HepG2 (cell line): ENCODE data around the gene SERPINF2. TPM values are rescaled to one million over a fixed set of nuclear protein-coding genes. Genes with fewer than 3 reads are reported as not detected.

Source experiments
- BATF2 ChIP-seq: sonication (generic); formaldehyde crosslinking; IDR thresholded peaks from 2 replicates; pipeline ENCODE4 v1.8.0; 2022; ENCODE audit warnings: mild to moderate bottlenecking, missing genetic modification reagents, moderate library complexity
- EHMT2 ChIP-seq: fragments of 200-600 bp; sonication (generic); IDR thresholded peaks from 2 replicates; pipeline ENCODE4 v1.7.0; 2017; ENCODE audit warnings: antibody characterized with exemption, low read depth, low read length, borderline replicate concordance
- KMT2B ChIP-seq: IDR thresholded peaks from 2 replicates; pipeline ENCODE4 v1.6.1; 2016; ENCODE audit warnings: missing genetic modification reagents, missing compliant biosample characterization
- NCOA1 ChIP-seq: sonication (generic); formaldehyde crosslinking; IDR thresholded peaks from 2 replicates; pipeline ENCODE4 v1.9.0; 2021; ENCODE audit warnings: missing genetic modification reagents
- NONO ChIP-seq, 2 experiments: fragments of 450-650 bp in 1 of 2; sonication (generic) in 1 of 2; formaldehyde crosslinking in 1 of 2; IDR thresholded peaks in 1 of 2; conservative IDR thresholded peaks in 1 of 2; 2 replicates each; pipeline versions ENCODE4 v1.6.1 to v1.8.0; 2017 to 2022; ENCODE audit warnings: mild to moderate bottlenecking in 1 of 2, missing genetic modification reagents in 1 of 2, moderate library complexity in 1 of 2
- ONECUT2 ChIP-seq: sonication (generic); formaldehyde crosslinking; IDR thresholded peaks from 2 replicates; pipeline ENCODE4 v1.4.0; 2020; ENCODE audit warnings: missing genetic modification reagents
- PBX3 ChIP-seq: sonication (generic); formaldehyde crosslinking; IDR thresholded peaks from 2 replicates; pipeline ENCODE4 v1.8.1; 2023; ENCODE audit warnings: missing genetic modification reagents, inconsistent platforms, borderline replicate concordance
- PHF20 ChIP-seq: sonication (generic); formaldehyde crosslinking; IDR thresholded peaks from 2 replicates; pipeline ENCODE4 v1.5.0; 2020; ENCODE audit warnings: mild to moderate bottlenecking, missing genetic modification reagents
- SNAPC2 ChIP-seq: sonication (generic); formaldehyde crosslinking; IDR thresholded peaks from 2 replicates; pipeline ENCODE4 v1.8.1; 2022; ENCODE audit warnings: mild to moderate bottlenecking, missing genetic modification reagents
- SOX6 ChIP-seq, 2 experiments: fragments of 450-650 bp in 1 of 2; sonication (generic) in 1 of 2; formaldehyde crosslinking in 1 of 2; IDR thresholded peaks; 2 replicates each; pipeline versions ENCODE4 v1.4.0 to v1.6.1; 2017 to 2020; ENCODE audit warnings: antibody characterized with exemption in 1 of 2, mild to moderate bottlenecking in 1 of 2, missing genetic modification reagents in 1 of 2
- TFDP2 ChIP-seq: sonication (generic); formaldehyde crosslinking; IDR thresholded peaks from 2 replicates; pipeline ENCODE4 v1.4.0; 2020; ENCODE audit warnings: missing genetic modification reagents
- ZBTB38 ChIP-seq: sonication (generic); formaldehyde crosslinking; IDR thresholded peaks from 2 replicates; pipeline ENCODE4 v1.5.1; 2020; ENCODE audit warnings: mild to moderate bottlenecking, missing genetic modification reagents
- ZFP36L1 ChIP-seq: sonication (generic); formaldehyde crosslinking; IDR thresholded peaks from 2 replicates; pipeline ENCODE4 v1.8.0; 2022; ENCODE audit warnings: mild to moderate bottlenecking, missing genetic modification reagents, moderate library complexity
- ZNF710 ChIP-seq: sonication (generic); formaldehyde crosslinking; IDR thresholded peaks from 2 replicates; pipeline ENCODE4 v1.5.0; 2020; ENCODE audit warnings: mild to moderate bottlenecking, missing genetic modification reagents, borderline replicate concordance
- ZNF746 ChIP-seq: sonication (generic); formaldehyde crosslinking; IDR thresholded peaks from 2 replicates; pipeline ENCODE4 v1.8.0; 2022; ENCODE audit warnings: mild to moderate bottlenecking, missing genetic modification reagents
- ZNF770 ChIP-seq: sonication (generic); formaldehyde crosslinking; IDR thresholded peaks from 2 replicates; pipeline ENCODE4 v1.5.0; 2020; ENCODE audit warnings: mild to moderate bottlenecking, missing genetic modification reagents
- ZXDC ChIP-seq: sonication (generic); formaldehyde crosslinking; IDR thresholded peaks from 2 replicates; pipeline ENCODE4 v1.5.0; 2020; ENCODE audit warnings: mild to moderate bottlenecking, missing genetic modification reagents
- polyA plus RNA-seq, 8 experiments: library from polyadenylated mRNA; depleted of rRNA in 3 of 8; stranded (reverse) in 7 of 8; unstranded in 1 of 8; fragments of >200 nt; fragmentation: Illumina TruSeq in 4 of 8; extraction: Trizol in 4 of 8; gene quantifications; 2 replicates each; pipeline versions ENCODE4 v1.2.1 to v1.2.3, GENCODE V29; 2011 to 2016; ENCODE audit warnings: low read depth in 4 of 8, missing spikeins in 1 of 8, mixed read lengths in 1 of 8; ENCODE audit not compliant: insufficient read depth in 1 of 8
- total RNA-seq, 5 experiments: library from RNA; depleted of rRNA; stranded (reverse); fragments of >200 nt; fragmentation: Illumina TruSeq; extraction: Trizol; gene quantifications; 2 replicates each; pipeline ENCODE4 v1.2.3, GENCODE V29; 2016; ENCODE audit warnings: low read depth in 1 of 5

The SERPINF2 gene
- total and polyA plus RNA-seq, 2 of the 13 experiments (the other 11 are each of a cell fraction or from before 2014, with no cell fraction given): 309 to 548 TPM

- TF ChIP-seq BATF2 (CRISPR knock-in tag) (0 out of 2 replicates have a peak, but pooled peaks have one; percentile 51), EHMT2 (no peak), ZNF746 (peak; percentile 0; the same call in 1 of the 2 replicates), PHF20 (0 out of 2 replicates have a peak, but pooled peaks have one; percentile 3), ZXDC (no peak), ZNF770 (no peak), SOX6 (IDR thresholded peaks at IDR 0.05) (no peak), SOX6 (CRISPR knock-in tag; IDR thresholded peaks at IDR 0.05) (0 out of 2 replicates have a peak, but pooled peaks have one; percentile 8), NCOA1 (no peak), KMT2B (CRISPR knock-in tag) (peak; percentile 46; the same call in 1 of the 2 replicates), ZNF710 (CRISPR knock-in tag) (no peak), NONO (IDR thresholded peaks at IDR 0.05) (no peak), NONO (CRISPR knock-in tag; conservative IDR thresholded peaks at IDR 0.05) (peak; percentile 30), PBX3 (no peak), ZBTB38 (peak; percentile 67; the same call in 1 of the 2 replicates), ZFP36L1 (CRISPR knock-in tag) (no peak), ONECUT2 (CRISPR knock-in tag) (no peak), SNAPC2 (CRISPR knock-in tag) (no peak), TFDP2 (CRISPR knock-in tag) (0 out of 2 replicates have a peak, but pooled peaks have one; percentile 23)
Measured at GRCh38 chr17:1724869-1725641, 17.6 kb upstream of the SERPINF2 start (continued).
